GM12892 (cell line): ENCODE results near the gene DMTF1. TPM values are rescaled to one million over a fixed set of nuclear protein-coding genes. Genes with fewer than 3 reads are reported as not detected.
"Not testable (repeated sequence)": the region's sequence is repeated elsewhere in the genome, so short reads cannot be mapped to it uniquely, and the experiment has no call there.

Source experiments
- DNase-seq: peaks from one replicate; pipeline ENCODE4 v3.0.0; 2011; ENCODE audit not compliant: insufficient read length
- FAIRE-seq: peaks from 2 replicates; lab custom pipeline; 2011; peaks lifted over from hg19 to GRCh38; lab: Jason Lieb, UNC
- POLR2A ChIP-seq: IDR thresholded peaks from 2 replicates; pipeline ENCODE4 v1.6.1; 2011; ENCODE audit warnings: low read depth, low read length, control low read depth
- POLR2AphosphoS5 ChIP-seq: IDR thresholded peaks from 2 replicates; pipeline ENCODE4 v1.6.1; 2011; ENCODE audit warnings: low read depth, low read length, control low read depth
- TAF1 ChIP-seq: IDR thresholded peaks from 2 replicates; pipeline ENCODE4 v1.6.1; 2011; ENCODE audit warnings: low read depth, mild to moderate bottlenecking, control low read depth, low read length, borderline replicate concordance
- polyA plus RNA-seq: library from polyadenylated mRNA; unstranded; fragments of >200 nt; gene quantifications from one replicate; pipeline ENCODE4 v1.2.1, GENCODE V29; 2012; ENCODE audit warnings: missing spikeins, inconsistent platforms; ENCODE audit not compliant: missing spikeins

The DMTF1 gene
- 75.5 TPM for polyA plus RNA-seq

GRCh38 chr7:87152112-87152896 lies at the start of gene DMTF1:
DMTF1 (plus strand) TSS chr7:87152453; CDS start chr7:87164942, 12,489 bp downstream.
- peak; percentile 96 for FAIRE-seq
- TF ChIP-seq TAF1 (peak; percentile 63), POLR2A (peak; percentile 94), POLR2AphosphoS5 (peak; percentile 93)
- peak; percentile 79 for DNase-seq

GRCh38 chr7:87105401-87105800 lies 46.9 kb upstream of the DMTF1 start:
- no peak for FAIRE-seq
- no peak for TF ChIP-seq TAF1
- TF ChIP-seq POLR2AphosphoS5: no peak
- no peak for TF ChIP-seq POLR2A
- no peak for DNase-seq

GRCh38 chr7:87106974-87107612 lies 45.2 kb upstream of the DMTF1 start:
- FAIRE-seq (no peak), DNase-seq (no peak)
- TF ChIP-seq TAF1: no peak
- no peak for TF ChIP-seq POLR2AphosphoS5
- no peak for TF ChIP-seq POLR2A

- DNase-seq (no peak), FAIRE-seq (no peak)
- no peak for TF ChIP-seq TAF1
These were observed 44.1 kb upstream of the DMTF1 start for GRCh38 chr7:87107949-87108776.

GRCh38 chr7:87110778-87111177 lies 41.5 kb upstream of the DMTF1 start:
- peak; percentile 57 for FAIRE-seq

GRCh38 chr7:87111877-87112276 lies 40.4 kb upstream of the DMTF1 start:
- TF ChIP-seq POLR2AphosphoS5: no peak
- no peak for TF ChIP-seq TAF1
- no peak for TF ChIP-seq POLR2A
- DNase-seq: no peak
- no peak for FAIRE-seq

More at GRCh38 chr7:87110778-87111177, 41.5 kb upstream of the DMTF1 start:
- no peak for TF ChIP-seq POLR2A
- TF ChIP-seq TAF1: no peak
- no peak for TF ChIP-seq POLR2AphosphoS5
- DNase-seq: no peak

GRCh38 chr7:87113077-87113476 lies 39.2 kb upstream of the DMTF1 start:
- DNase-seq (no peak), FAIRE-seq (no peak)
- no peak for TF ChIP-seq POLR2A

- FAIRE-seq, DNase-seq: not testable (repeated sequence)
These were observed 38.3 kb upstream of the DMTF1 start for GRCh38 chr7:87113904-87114303.

- FAIRE-seq, DNase-seq: not testable (repeated sequence)
These were observed 36.5 kb upstream of the DMTF1 start for GRCh38 chr7:87115772-87116171.

GRCh38 chr7:87116315-87116714 lies 35.9 kb upstream of the DMTF1 start:
- no peak for FAIRE-seq
- no peak for TF ChIP-seq POLR2AphosphoS5
- no peak for TF ChIP-seq TAF1
- no peak for DNase-seq

GRCh38 chr7:87119581-87119980 lies 32.7 kb upstream of the DMTF1 start:
- DNase-seq (no peak), FAIRE-seq (no peak)
- no peak for TF ChIP-seq TAF1
- no peak for TF ChIP-seq POLR2A
- TF ChIP-seq POLR2AphosphoS5: no peak

GRCh38 chr7:87123105-87123504 lies 29.1 kb upstream of the DMTF1 start:
- DNase-seq (no peak), FAIRE-seq (no peak)
- TF ChIP-seq TAF1 (no peak), POLR2A (no peak), POLR2AphosphoS5 (no peak)
